GM12801 (cell line): ENCODE data around the gene NEK7.

Experiments used
- TF ChIP-seq, protein P1 (sequence below): IDR thresholded peaks from one replicate; pipeline ENCODE4 v1.5.1; 2011; ENCODE audit warnings: control low read depth; ENCODE audit not compliant: insufficient read length; ENCODE audit errors: extremely low read depth

The NEK7 gene

DNA sequence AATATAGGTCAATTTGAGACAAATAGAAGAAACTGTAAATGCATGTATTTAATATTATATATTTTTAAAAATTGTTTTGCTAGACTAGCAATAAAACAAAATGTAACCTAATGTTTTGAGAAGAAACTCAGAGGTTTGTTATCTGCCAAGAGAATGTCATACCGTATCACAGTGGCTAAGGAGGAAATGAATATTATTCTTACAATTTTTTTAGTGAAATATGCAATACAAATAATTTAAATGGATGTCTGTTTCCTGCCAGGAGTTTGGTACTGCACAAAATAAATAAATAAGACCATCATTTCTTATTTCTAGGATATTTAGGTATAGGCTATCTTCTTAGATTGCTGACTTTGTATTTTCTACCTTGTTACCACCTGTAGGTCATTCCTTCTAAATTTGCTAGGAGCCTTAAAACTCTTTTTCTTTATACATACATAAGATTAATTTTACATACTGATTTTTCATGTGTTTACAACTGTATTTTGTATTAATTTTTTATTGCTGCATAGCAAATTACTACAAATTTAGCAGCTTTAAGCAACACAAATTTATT lies 113.6 kb downstream of the NEK7 start:
- TF ChIP-seq, protein P1, sequence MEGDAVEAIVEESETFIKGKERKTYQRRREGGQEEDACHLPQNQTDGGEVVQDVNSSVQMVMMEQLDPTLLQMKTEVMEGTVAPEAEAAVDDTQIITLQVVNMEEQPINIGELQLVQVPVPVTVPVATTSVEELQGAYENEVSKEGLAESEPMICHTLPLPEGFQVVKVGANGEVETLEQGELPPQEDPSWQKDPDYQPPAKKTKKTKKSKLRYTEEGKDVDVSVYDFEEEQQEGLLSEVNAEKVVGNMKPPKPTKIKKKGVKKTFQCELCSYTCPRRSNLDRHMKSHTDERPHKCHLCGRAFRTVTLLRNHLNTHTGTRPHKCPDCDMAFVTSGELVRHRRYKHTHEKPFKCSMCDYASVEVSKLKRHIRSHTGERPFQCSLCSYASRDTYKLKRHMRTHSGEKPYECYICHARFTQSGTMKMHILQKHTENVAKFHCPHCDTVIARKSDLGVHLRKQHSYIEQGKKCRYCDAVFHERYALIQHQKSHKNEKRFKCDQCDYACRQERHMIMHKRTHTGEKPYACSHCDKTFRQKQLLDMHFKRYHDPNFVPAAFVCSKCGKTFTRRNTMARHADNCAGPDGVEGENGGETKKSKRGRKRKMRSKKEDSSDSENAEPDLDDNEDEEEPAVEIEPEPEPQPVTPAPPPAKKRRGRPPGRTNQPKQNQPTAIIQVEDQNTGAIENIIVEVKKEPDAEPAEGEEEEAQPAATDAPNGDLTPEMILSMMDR, result no peak

DNA sequence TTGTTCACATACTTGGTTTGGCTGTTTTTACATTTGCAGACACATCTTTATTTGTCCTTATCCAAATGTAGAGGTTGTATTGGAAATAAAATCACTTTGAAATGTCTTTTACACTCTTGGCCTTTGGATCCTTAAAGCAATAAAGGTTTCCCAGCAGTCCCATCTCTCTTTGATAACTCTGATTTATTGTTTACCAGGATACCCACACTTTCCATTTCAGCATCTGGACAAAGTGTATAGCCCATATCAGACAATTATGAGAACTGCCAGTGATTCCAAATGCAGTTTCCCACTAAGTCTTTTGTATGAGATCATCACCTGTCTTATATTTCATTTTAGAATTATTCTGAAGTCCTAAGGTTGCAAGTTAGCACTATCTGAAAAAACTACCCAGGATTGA lies 114.7 kb downstream of the NEK7 start:
- TF ChIP-seq, protein P1, result no peak

DNA sequence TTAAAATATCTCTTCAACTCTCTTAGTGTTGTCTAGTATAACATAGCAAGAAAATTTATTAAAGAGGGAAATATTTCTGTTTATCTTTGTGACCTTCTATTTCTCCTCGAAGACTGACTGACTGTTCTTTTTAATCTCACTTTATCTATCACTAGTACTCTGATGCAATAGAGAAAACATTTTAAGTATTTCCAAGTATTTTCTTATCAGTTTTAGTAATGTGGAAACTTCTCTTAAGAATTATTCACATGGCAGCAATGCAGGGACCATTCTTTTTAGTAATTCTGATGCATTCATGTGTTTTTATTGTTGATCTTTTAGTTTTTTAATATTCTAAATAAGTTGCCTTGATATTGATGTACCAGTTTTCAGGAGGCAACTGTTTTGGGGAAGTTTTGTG lies 115.7 kb downstream of the NEK7 start:
- TF ChIP-seq, protein P1, result no peak

DNA sequence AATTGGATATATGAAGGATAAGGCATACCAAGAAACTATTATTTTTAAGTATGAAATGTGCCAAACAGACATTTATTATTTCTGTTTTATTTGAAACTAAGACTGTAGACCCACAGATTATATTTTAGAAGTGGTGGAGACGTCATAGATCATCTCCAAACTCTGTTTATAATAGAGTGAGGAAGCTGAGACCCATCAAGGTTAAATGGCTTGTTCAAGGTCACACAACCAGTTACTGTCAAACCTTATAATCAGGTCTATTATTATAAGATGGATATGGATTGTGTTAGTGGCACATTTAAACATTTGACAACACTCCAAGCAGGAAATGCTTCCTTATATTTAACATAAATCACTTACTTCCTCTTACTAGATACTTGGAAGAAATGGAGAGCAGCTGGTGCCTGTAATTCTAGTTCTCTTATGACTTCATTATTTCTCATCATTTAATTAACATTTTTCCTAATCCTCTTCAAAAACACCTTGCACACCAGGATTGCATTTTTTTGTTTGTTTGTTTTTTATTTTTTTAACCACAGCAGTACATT lies 117.0 kb downstream of the NEK7 start:
- TF ChIP-seq, protein P1, result no peak

DNA sequence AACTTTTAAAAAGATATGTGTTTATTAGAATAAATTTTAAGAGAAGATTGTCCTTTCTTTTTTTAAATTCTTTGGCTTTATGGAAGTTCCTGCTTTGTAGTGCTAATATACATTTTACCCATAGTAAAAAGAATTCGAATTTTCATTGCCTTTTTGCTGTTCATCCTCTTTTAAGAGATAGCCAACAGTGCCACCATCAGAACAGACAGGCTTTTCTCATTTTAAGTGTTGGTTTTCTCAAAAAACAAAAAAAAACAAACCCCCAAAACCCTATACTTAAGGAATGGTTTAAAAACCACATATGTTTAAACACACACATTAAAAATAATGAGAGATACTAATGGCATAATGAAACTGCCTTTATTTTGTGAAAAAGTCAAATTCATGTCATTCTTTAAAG lies 118.8 kb downstream of the NEK7 start:
- TF ChIP-seq, protein P1, result no peak

DNA sequence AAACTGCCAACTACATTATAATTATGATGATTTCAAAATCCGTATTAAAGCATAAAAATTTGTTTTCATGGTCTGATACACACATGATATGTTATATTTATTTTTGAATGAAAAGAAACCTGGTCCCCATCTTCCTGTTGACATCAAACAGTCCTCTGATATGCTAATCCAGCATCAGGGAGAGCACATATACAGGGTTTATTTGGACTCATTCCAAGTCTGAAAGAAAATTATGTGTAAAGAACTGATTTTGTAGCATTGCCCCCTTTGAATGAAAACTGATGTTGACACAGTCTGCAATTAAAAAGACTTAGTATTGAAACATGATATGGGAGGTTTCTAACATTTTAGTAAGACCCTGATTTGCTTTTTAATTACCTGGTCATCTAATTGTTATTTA lies 119.4 kb downstream of the NEK7 start:
- TF ChIP-seq, protein P1, result no peak

DNA sequence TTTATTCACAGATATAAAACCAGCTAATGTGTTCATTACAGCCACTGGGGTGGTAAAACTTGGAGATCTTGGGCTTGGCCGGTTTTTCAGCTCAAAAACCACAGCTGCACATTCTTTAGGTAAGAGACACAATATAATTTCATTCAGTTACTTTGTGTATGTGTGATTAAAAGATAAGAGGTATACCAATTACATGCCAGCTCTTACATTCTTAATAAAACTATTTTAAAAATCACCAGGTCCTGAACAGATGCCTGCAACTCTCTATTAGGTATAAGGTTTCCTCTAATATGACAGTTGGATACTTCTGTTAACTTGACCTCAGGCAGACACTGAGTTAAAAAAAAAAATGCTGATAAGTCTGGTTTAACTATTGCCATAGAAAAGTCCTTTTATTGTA lies 122.1 kb downstream of the NEK7 start:
- TF ChIP-seq, protein P1, result no peak

DNA sequence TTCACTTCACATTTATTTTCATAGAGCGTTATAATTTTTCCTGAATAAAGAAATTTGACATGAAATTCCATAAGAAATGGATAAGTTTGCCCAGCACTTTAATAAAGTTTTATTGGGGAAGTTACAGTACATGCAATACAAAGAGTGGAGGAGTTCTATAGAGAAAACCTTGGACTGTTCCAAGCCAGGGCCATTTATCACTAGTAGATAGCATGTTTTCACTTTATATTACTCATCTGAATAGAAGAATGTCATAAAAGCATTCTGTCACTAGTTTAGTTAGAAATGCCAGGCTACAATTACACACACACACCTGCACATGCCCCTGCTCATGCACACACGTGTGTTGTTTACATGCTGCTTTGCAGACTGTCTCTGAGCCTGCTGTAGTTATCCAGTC lies 123.3 kb downstream of the NEK7 start:
- TF ChIP-seq, protein P1, result no peak
